Measurements from ENCODE around the gene CEP72.

CEP72 gene

GRCh38 chr5:577800-578199, 34.3 kb upstream of the CEP72 start:
- no peaks in the 10 kb centered on the region for H3K79me2 ChIP-seq (ENCODE audit: low read length)
- H3K4me3 ChIP-seq (ENCODE audit: low read length): no peak overlapping the region
- H2AFZ ChIP-seq (ENCODE audit: low read depth, low read length): no peak overlapping the region
- no peak overlapping the region for H3K9ac ChIP-seq (ENCODE audit: low read length)
- H3K36me3 ChIP-seq (replicated peaks; ENCODE audit: low read depth, low read length): no peaks in the 10 kb centered on the region
- H3K27ac ChIP-seq (ENCODE audit: low read length): no peak overlapping the region
- H3K27me3 ChIP-seq (ENCODE audit: low read depth, low read length): peaks cover 27% of the 10 kb centered on the region; the same call in 1 of the 2 replicates
- H3K4me1 ChIP-seq (ENCODE audit: low read length): no peaks in the 10 kb centered on the region
- H4K20me1 ChIP-seq (ENCODE audit: insufficient read depth, low read length): no peaks in the 10 kb centered on the region
- no peak overlapping the region for H3K4me2 ChIP-seq (ENCODE audit: low read length)
- TF ChIP-seq EZH2phosphoT487 (IDR thresholded peaks at IDR 0.05; ENCODE audit: low read depth): no peak
- no peak for TF ChIP-seq CTCF (IDR thresholded peaks at IDR 0.05; ENCODE audit: low read depth, low read length)
- no peaks in the 10 kb centered on the region for H3K9me3 ChIP-seq (ENCODE audit: insufficient read depth, low read length)

- Histone ChIP-seq H3K9me3 (ENCODE audit: insufficient read depth, low read length) (no peaks in the 10 kb centered on the region), H3K4me1 (ENCODE audit: low read length) (no peaks in the 10 kb centered on the region), H3K4me3 (ENCODE audit: low read length) (no peak overlapping the region), H3K27ac (ENCODE audit: low read length) (no peak overlapping the region), H3K79me2 (ENCODE audit: low read length) (no peaks in the 10 kb centered on the region), H3K9ac (ENCODE audit: low read length) (no peak overlapping the region), H3K36me3 (replicated peaks; ENCODE audit: low read depth, low read length) (no peaks in the 10 kb centered on the region), H2AFZ (ENCODE audit: low read depth, low read length) (no peak overlapping the region), H3K4me2 (ENCODE audit: low read length) (no peak overlapping the region), H4K20me1 (ENCODE audit: insufficient read depth, low read length) (no peaks in the 10 kb centered on the region), H3K27me3 (ENCODE audit: low read depth, low read length) (peaks cover 27% of the 10 kb centered on the region; the same call in 1 of the 2 replicates)
- TF ChIP-seq CTCF (IDR thresholded peaks at IDR 0.05; ENCODE audit: low read depth, low read length): no peak
- no peak for TF ChIP-seq EZH2phosphoT487 (IDR thresholded peaks at IDR 0.05; ENCODE audit: low read depth)
Observed at GRCh38 chr5:579211-579610, 32.9 kb upstream of the CEP72 start.

GRCh38 chr5:579746-580366, 32.3 kb upstream of the CEP72 start:
- peaks cover 27% of the 10 kb centered on the region; the same call in 1 of the 2 replicates for H3K27me3 ChIP-seq (ENCODE audit: low read depth, low read length)
- H3K36me3 ChIP-seq (replicated peaks; ENCODE audit: low read depth, low read length): no peaks in the 10 kb centered on the region
- no peak overlapping the region for H3K27ac ChIP-seq (ENCODE audit: low read length)
- TF ChIP-seq CTCF (IDR thresholded peaks at IDR 0.05; ENCODE audit: low read depth, low read length): no peak
- no peak for TF ChIP-seq EZH2phosphoT487 (IDR thresholded peaks at IDR 0.05; ENCODE audit: low read depth)
- H3K4me2 ChIP-seq (ENCODE audit: low read length): no peak overlapping the region
- no peak overlapping the region for H3K9ac ChIP-seq (ENCODE audit: low read length)
- no peaks in the 10 kb centered on the region for H3K4me1 ChIP-seq (ENCODE audit: low read length)
- H3K4me3 ChIP-seq (ENCODE audit: low read length): no peak overlapping the region
- no peak overlapping the region for H2AFZ ChIP-seq (ENCODE audit: low read depth, low read length)
- no peaks in the 10 kb centered on the region for H3K79me2 ChIP-seq (ENCODE audit: low read length)
- no peaks in the 10 kb centered on the region for H4K20me1 ChIP-seq (ENCODE audit: insufficient read depth, low read length)
- H3K9me3 ChIP-seq (ENCODE audit: insufficient read depth, low read length): no peaks in the 10 kb centered on the region

GRCh38 chr5:580436-580835, 31.7 kb upstream of the CEP72 start:
- TF ChIP-seq CTCF (IDR thresholded peaks at IDR 0.05; ENCODE audit: low read depth, low read length): no peak
- TF ChIP-seq EZH2phosphoT487 (IDR thresholded peaks at IDR 0.05; ENCODE audit: low read depth): no peak
- H3K36me3 ChIP-seq (replicated peaks; ENCODE audit: low read depth, low read length): no peaks in the 10 kb centered on the region
- no peak overlapping the region for H3K27ac ChIP-seq (ENCODE audit: low read length)
- no peaks in the 10 kb centered on the region for H3K4me1 ChIP-seq (ENCODE audit: low read length)
- no peaks in the 10 kb centered on the region for H3K9me3 ChIP-seq (ENCODE audit: insufficient read depth, low read length)
- H3K4me3 ChIP-seq (ENCODE audit: low read length): no peak overlapping the region
- H3K9ac ChIP-seq (ENCODE audit: low read length): no peak overlapping the region
- H2AFZ ChIP-seq (ENCODE audit: low read depth, low read length): no peak overlapping the region
- no peaks in the 10 kb centered on the region for H3K79me2 ChIP-seq (ENCODE audit: low read length)
- H4K20me1 ChIP-seq (ENCODE audit: insufficient read depth, low read length): no peaks in the 10 kb centered on the region
- no peak overlapping the region for H3K4me2 ChIP-seq (ENCODE audit: low read length)
- H3K27me3 ChIP-seq (ENCODE audit: low read depth, low read length): peaks cover 27% of the 10 kb centered on the region; the same call in 1 of the 2 replicates

Measured in OCI-LY3 (cell line).